Measurements from ENCODE around the gene GSTM3. TPM values are rescaled to one million over a fixed set of nuclear protein-coding genes. Genes with fewer than 3 reads are reported as not detected.
A peak's percentile ranks its signal among the peaks of the same experiment; 100 is the strongest.

The GSTM3 gene
- 3.0 TPM for total RNA-seq

DNA sequence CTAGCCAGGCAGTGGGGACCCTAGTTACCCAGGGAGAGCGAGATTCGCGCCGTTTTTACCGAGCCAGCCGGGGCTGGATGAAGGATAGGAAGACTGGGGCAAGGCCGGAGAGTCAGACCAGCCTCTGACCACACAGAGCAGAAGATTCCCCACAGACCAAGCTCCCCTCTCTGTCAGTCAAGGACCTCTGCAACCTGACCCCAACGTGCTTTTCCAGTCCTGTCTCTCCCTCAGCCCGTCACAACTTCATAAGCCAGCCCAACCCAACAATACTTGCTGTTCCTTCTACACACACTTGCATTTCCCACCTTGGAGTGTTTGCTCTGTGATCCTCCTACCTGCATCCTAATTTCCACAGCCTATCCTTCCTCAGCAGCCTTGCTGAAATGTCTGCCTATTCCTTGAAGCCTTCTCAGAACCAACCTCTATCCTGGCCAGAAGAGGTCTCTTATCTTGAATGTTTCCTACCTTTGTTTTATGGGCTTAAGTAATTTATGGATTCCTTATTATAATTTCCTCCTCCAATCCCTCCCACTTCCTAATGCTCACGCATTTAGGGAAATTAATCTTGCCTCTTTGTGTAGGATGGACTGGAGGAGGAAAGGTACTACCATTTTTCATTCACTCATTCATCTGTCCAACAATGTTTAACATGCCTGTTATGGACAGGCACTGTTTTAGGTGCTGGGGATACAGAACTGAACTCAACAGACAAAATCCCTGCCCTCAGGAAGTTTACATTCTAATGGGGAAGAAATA lies at the start of gene GSTM3:
Gene GSTM3 (minus strand): TSS at position 424 of the 759 bp plus-strand sequence. CDS start 751 bp downstream, outside the sequence.
- no peak for DNase-seq (ENCODE audit: low spot score)

DNA sequence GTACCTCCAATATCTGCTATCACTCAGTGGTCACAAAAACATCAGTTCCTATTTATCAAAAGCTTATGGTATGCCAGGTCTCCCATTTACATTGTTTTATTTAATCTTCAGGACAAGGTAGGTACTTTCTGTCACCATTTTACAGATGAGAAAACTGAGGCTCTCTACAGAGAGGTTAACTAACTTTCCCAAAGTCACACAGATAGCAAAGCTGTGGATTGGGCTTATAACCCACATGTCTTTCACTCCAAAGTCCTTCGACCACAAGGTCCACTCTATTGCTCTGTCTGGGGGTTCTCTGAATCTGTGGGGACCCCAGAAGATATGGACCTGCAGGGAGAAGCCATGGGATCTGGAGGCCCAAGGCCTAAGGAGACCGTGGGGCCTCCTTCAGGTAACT lies 49.5 kb upstream of the GSTM3 start:
- ATAC-seq (no peak), DNase-seq (ENCODE audit: low spot score) (no peak)

More for the DNA sequence above, at the start of gene GSTM3:
- ATAC-seq = no peak

DNA sequence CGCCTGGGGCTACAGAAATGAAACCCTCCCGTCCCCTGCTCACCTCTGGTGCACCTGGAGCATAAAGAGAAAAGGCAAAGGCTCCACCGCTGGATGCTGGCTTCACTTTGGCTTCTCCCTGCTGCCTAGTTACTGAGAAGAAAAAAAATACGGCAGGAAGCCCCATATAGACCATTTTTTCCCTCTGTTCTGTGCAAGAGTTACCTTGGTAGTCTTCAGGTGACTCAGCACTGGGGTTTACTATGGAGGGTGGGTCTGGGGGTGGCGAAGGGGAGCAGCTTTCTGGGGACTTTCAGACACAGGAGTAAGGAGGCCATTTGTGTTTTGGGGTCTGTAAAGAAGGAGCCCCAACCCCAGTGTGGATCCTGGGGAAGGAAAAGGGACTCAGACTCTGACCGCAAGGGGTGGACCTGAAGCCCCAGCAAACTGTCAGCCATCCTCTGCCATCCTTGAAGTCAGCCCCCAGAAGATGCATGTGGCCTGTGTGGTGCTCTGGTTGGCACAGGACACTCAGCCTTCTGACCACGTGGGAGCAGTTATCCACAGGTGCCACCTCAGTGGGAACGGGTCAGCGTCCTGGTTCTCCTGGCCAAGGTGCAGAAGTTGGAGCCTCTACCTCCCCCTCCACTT lies 48.8 kb upstream of the GSTM3 start:
- no peak for ATAC-seq
- peak; percentile 37 for DNase-seq (ENCODE audit: low spot score)

DNA sequence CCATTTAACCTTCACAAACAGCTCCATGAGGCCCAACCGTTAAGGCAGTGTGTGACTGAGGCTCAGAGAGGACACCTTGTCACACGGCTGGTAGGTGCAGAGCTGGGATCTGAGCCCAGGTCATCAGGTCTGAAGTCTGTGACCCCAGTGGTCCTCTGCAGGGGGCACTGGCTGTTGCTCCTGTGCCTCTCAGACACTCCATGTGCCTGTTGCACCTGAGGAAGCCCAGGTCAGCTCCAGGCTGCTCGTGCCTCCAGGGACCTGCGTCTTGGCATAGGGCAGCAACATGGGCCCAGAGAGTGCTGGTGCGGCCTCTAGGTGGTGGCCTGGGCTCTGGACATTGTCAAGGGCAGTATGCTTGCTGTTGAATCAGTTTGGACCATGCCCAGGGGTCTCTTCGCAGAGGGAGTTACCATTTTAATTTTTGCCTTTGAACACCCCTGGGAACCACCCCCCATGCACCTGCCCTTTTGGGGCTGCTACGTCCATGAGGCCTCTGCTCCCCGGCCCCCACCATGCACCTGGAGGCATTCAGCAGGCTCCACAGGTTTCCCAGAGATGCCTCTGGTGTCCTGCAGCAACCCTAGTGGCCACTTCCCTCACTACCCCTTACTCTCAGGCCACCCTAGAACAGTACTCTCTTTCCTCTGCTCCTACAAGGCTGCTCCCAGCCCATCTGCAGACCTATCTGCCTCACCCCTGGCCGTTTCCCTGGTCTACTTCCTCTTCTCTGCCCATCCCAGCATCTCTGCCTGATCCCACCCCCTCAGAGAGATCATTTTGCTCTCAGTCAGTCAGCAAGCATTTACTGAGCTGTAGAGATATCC lies 48.1 kb upstream of the GSTM3 start:
- ATAC-seq (no peak), DNase-seq (ENCODE audit: low spot score) (peak; percentile 40)

DNA sequence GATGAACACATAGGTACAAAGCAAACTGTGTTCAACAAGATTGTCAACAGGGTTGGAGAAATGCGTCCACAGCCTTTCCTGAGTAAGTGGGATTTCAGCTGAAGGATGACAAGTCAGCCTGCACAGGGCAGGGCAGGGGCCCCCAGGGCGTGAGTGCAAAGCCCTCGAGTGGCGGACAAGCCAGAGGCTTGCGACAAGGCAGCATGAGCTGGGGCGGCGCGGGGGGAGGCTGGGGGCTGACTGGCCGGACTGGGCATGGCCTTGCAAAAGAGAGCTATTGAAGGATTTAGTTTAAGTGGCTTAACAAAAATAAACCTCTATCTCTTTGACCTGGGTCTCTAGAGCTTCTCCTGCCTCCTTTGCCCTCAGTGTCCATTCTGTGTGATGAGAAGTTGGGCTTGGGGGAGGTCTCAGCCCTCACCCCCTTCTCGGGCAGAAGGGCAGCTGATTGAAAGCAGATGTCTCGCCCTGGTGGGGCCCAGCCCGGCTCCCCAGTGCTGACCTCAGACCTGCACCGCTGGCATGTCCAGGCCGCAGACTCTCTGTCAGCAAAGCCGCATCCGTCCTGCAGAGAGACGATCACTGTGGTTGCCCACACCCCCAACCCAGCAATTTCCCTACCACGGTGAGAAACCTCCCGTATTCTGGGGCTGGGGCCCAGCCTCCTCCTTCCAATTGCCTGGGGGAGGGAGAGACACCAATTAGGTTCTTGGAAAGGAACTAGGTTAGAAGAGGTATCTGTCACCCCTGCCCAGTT lies 47.2 kb upstream of the GSTM3 start:
- ATAC-seq (no peak), DNase-seq (ENCODE audit: low spot score) (peak; percentile 36)

DNA sequence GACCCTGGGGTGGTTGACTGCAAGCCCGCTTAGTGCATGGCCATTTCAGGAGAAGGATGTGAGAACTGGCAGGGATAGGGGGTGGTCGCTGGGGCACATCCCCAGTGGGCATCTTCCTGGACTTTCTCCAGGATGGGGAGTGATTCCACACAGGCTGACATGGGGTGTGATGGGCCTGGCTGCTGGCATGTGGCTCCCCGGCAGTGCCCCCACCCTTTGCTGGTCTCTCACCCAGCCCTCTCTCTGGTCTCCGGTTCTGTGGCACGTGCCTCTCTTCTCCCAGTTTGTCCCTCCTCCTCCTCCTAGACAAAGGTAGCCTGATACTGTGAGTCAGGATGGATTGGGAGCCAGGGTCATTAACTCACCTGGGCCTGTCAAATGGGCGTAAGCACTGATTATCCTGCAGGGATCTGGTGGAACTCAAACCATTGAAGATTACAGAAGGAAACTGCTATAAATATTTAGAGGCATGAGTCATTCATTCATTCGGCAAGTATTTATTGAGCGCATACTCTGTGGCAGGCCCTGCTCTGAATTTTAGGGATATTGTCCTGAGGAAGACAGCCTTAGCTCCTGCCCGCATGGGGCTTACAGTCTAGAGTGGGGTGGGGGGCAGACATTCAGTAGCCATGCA lies 46.5 kb upstream of the GSTM3 start:
- no peak for DNase-seq (ENCODE audit: low spot score)
- ATAC-seq = no peak

DNA sequence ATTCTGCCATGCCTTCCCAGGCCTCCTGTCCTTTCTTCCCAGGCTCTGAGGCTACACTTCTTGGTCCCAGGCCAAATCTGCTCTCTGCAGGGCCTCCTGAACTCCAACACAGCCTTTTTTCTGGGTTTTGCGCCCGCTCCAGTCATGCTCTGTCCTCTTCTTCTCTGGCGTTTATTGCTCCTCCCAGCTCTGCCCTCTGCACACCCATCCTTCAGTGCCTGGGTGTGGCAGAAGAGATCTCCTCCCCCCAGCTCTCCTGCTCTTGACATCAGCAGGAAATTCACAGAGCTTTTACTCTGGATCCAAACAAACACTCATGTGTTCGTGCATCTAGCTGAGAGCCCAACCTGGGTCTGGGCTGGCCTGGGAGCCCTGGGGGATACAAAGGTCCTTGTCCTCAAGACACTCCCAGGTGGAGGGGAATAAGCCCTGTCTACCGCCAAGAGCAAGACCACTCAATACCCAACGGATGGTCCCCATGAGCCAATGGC lies 45.7 kb upstream of the GSTM3 start:
- DNase-seq (ENCODE audit: low spot score) (no peak), ATAC-seq (no peak)

DNA sequence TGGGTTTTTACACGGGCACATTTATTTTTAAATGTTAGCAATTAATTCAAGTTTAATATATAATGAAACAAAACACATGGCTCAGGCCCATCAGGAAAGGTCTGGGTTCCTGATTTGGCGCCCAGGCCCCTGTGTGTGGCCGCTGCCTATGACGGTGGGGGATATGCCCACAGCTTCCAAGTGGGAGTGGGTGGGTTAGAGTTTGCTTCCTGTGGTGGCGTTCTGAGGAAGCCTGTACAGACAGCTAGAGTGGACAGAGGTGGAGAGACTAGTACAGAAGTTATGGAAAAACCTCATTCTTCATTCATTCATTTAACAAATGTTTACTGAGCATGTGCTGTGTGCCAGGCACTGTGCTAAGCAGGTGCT lies 45.3 kb upstream of the GSTM3 start:
- ATAC-seq = no peak
- no peak for DNase-seq (ENCODE audit: low spot score)

DNA sequence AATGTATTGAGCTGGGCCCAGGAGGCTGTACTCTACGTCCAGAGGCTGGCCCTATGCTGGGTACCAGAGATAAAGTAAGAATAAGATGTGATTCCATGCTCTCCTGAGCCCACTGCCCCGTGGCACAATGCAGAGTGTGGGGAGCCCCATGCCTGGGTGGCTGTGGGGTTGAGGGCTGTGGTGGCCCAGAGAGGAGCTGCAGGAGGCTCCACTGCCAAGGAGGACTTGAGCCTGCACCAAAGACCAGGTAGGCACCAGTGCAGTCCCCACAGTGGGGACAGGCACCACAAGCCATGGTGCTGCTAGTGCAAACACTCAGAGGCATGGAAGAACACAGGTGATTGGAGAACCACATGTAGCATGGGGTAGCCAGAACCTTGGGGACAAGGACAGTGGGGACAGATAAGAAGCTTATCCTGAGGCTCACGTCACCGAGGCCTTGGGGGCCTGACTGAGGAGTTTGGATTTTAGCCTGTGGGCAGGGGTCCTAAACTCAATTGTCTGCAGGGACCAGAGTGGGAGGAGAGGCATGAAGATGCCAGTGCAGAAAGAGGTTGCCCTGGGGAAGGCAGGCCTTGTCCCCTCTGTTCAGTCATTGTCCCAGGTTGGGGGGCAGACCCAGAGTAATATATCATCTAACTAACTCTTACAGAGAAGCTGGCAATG lies 44.7 kb upstream of the GSTM3 start:
- DNase-seq (ENCODE audit: low spot score) (no peak), ATAC-seq (no peak)

DNA sequence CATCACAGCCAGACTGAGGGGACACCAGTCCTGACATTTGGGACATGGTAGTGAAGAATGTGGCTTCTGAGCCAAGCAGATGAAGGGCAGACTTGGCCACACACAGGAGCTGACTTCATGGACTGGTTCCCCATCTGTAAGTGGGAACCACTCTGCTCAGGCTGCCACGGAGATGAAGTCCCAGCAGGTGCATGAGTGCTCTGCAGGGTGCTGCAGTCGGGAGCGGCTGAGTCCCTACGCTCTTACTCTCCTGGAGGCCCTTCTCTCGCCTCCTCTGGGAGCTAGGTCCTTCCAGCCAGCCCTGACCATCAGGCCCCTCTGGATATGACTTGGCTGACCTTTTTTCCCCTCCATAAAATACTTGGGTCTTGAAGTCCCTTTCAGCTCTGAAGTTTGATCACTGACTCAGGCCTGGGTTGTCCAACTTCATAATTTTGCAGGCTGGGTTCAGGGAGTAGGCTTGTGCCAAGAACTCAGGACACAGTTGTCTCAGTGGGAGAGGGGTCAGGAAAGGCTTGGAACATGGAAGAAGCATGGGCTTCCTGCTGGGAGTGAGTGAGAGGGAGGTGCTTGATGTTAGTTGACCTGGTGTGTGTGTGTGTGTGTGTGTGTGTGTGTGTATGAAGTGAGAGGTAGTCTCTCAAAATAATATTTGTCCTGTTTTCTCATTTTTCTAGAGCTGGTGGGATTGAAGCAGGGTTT lies 43.9 kb upstream of the GSTM3 start:
- ATAC-seq (no peak), DNase-seq (ENCODE audit: low spot score) (no peak)

DNA sequence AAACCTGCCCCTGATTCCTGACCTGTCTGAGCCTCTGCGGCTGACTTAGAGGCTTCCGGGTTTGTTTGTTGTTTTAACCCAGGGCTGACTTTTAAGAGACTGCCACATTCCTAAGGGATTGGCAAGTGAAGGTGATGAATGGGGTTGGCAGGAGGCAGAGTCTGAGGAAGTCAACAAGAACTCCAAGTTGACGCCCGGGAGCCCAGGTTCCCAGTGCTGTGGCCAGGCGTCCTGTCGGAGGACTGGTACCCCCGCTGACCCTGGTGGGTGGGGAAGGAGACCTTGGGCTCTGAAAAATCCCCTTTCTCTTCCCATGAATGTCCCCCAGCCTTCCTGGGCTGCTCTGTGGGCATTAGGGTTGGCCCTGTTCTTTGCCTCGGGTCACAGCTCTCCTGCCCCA lies 42.6 kb upstream of the GSTM3 start:
- DNase-seq (ENCODE audit: low spot score) = no peak
- no peak for ATAC-seq

DNA sequence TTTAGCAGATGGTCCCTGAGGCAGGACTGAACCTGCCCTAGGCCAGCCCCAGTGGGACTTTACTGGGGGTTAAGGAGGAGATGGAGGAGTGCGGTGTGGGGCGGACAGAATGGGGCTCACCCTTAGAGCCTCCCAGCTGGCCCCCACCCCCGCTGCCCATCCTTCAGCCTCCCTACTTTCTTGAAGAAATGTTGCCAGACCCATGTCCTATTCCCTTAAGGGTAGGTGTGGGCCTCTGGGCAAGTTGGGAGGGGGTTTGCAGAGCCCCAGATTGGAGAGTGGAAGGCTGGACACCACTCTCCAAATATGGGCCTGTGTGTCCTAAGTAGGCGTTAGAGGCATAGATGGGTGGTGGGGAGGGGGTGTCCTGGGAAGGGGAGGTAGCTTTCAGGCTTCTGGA lies 42.1 kb upstream of the GSTM3 start:
- DNase-seq (ENCODE audit: low spot score) (no peak), ATAC-seq (no peak)

DNA sequence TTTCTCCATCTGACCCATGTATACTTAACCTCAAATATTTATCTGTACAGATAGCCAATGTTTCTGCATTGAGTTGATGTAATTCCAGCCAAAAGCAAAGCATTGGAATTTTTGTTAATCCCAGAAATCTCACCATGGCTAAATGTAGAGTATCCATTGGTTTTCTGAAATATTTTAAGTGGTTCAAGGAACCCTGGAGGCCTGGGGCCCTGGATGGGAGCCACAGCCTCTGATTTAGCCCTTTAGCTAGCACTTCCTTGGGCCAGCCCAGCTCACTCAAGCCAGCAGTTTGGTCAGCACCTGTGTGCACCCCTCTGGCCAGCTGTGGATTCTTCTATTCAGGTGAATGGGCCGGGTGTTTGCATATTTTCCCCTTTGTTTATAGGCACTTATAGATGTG lies 41.7 kb upstream of the GSTM3 start:
- no peak for DNase-seq (ENCODE audit: low spot score)
- ATAC-seq = peak; percentile 41

DNA sequence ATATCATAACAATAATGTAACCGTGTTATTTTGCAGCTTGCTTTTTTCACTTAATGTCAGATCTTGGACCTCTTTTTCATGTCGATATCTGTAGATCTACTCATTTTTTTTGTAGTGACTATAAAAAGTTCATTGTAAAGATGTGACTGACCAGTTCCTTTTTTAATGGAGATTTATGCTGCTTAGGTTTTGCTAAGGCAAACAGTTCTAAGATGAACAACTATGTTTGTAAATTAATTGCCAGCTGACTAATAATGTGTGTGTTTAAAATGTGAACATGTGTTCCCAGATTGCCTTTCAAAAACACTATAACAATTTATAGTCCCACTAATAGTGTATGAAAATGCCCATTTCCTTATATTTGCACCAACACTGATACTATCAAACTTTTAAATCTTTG lies 41.0 kb upstream of the GSTM3 start:
- ATAC-seq (no peak), DNase-seq (ENCODE audit: low spot score) (no peak)

DNA sequence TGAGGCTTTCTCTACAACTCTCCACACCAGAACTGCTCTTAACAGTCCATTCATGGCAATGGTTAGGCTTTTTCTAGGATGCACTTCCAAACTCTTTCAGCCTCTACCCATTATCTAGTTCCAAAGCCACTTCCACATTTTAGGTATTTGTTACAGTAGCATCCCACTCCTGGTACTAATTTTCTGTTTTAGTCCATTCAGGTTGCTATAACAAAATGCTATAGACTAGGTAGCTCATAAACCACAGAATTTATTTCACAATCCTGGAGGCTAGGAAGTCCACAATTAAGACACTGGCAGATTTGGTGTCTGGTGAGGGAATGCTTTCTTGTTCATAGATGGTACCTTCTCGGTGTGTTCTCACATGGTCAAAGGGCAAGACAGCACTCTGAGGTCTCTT lies 40.1 kb upstream of the GSTM3 start:
- no peak for DNase-seq (ENCODE audit: low spot score)
- ATAC-seq = no peak

DNA sequence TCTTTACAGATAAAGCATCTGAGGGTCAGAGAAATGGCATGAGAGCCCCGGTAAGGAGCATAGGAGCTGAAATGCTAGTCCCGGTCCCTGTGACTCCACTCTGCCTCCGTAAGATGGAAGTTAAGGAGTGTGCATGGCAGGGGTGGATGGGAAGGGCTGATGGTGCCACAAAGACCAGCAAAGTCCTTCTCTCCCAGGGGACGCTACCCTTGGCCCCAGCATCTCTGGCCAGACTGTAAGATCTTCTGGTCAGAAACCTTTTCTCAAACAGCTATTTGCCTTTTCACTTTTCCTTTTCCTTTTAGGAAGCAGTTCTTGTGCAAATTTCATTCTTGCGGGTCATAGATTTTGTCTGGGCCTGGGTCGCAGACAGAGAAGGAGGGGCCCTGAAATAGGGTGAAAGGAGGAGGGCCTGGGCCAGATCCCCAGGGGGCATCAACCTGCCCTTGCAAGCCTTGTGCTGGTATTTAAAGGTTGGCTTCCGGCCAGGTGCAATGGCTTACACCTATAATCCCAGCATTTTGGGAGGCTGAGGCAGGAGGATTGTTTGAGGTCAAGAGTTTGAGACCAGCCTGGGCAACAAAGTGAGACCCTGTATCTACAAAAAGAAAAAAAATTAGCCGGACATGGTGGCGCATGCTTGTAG lies 37.3 kb upstream of the GSTM3 start:
- DNase-seq (ENCODE audit: low spot score) (no peak), ATAC-seq (no peak)

DNA sequence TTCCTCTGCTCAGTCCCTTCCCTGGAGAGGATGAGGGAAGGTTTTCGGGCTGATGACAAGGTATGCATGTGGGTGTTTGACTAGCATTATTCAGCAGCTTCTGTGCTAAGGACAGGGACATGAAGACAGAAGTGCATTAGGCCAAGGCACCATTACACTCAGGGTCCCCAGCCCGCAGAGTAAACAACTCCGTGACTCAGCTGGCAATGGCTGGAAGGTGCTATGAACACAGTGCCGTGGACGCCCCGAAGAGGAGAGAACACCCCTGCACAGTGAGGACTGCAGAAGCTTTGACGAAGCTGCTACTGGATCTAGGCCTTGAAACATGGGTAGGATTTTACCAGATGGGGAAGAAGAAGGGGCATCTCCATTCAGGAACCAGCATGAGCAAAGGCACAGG lies 36.6 kb upstream of the GSTM3 start:
- ATAC-seq (no peak), DNase-seq (ENCODE audit: low spot score) (no peak)

DNA sequence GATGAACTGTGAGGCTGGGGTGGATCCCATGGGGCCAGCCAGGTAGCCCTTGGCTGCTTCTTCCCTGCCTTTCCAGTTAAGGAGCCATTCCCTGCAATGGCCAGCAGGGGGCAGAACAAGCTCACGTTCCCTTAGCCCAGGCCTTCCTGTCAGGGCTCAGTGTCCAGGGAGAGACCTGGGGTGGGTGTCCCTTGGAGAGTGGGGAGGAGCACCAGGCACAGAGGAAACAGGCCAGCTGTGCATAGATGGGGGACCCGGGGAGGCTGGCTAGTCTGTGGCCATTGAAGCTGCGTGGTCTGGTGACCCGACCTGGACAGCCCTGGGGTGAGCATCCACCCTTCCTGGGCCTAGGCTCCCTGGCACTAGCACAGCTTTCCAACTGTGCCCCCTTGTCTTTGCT lies 36.1 kb upstream of the GSTM3 start:
- peak; percentile 93 for ATAC-seq

More for the DNA sequence above, 36.1 kb upstream of the GSTM3 start:
- peak; percentile 85 for DNase-seq (ENCODE audit: low spot score)

Measured in left lobe of liver (tissue), 2 donors.